ENCODE measurements around the gene CAMTA1.
A peak's percentile ranks its signal among the peaks of the same experiment; 100 is the strongest.

CAMTA1 gene

DNA sequence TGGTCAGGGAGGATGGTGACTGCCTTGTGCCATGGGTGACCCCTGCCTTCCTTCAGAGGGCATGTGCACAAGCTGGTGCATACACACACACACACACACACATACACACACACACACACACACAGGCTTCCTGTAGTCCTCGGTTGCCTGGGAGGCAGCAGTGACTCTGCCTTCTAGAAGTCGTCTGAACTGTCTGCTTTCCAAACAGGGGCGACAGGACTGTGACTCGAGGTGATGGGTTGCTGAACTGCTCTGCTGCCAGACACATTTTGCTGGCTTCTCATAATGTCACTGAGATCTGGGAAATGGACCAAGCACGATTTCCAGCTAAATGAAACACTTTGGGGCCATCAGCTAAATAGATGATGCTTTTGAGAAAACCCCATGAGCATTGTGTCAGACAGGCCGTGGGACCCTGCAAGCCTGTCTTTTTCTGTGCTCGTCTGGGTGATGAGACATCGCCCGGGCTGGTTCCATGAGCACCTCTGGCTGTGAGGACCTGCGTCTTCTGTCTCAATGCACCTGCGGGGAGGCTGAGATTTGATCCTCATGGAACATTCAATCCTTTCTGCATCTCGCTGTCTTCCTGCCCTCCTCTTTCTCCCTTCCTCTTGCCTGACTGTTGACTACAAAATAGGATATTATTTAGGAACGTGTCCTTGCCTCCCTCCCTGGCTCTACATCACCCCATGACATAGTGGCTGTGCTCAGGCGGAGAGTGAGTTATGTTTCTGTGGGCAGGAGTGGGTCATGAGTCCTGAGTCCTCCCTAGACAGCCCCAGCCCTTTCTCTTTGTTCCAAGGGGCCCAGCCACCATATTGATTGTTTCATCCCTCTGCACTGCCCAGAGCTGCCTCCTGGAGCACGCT, 436.8 kb downstream of the CAMTA1 start:
- ChIA-PET POLR2A (ENCODE audit: low non-redundant PET) (no interaction called here), CTCF (interaction anchor here (0.5 kb wide), 1 partner anchor 280 kb away, joined by 3 read pairs; no protein-coding TSS in a partner anchor)
- DNase-seq (ENCODE audit: low spot score) = no peak
- TF ChIP-seq, protein P1, sequence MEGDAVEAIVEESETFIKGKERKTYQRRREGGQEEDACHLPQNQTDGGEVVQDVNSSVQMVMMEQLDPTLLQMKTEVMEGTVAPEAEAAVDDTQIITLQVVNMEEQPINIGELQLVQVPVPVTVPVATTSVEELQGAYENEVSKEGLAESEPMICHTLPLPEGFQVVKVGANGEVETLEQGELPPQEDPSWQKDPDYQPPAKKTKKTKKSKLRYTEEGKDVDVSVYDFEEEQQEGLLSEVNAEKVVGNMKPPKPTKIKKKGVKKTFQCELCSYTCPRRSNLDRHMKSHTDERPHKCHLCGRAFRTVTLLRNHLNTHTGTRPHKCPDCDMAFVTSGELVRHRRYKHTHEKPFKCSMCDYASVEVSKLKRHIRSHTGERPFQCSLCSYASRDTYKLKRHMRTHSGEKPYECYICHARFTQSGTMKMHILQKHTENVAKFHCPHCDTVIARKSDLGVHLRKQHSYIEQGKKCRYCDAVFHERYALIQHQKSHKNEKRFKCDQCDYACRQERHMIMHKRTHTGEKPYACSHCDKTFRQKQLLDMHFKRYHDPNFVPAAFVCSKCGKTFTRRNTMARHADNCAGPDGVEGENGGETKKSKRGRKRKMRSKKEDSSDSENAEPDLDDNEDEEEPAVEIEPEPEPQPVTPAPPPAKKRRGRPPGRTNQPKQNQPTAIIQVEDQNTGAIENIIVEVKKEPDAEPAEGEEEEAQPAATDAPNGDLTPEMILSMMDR (conservative IDR thresholded peaks at IDR 0.05; ENCODE audit: low read depth) = no peak
- H3K27ac ChIP-seq = no peak overlapping the region

DNA sequence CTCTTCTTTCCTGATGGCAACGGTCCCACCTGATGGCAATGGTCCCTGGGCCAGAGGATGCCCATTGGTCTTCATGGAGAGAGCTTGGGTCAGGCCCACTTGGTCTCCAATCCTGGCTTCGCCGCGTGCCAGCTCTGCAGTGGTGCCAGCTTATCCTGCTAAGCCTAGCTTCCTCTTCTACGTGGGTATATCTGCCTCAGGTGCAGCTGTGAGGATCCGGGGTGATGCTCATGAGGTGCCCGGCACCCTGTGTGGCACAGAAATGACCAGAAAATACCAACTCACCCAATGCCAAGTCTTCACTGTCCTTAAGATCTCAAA, 437.4 kb downstream of the CAMTA1 start:
- H3K27ac ChIP-seq = no peak overlapping the region
- CTCF ChIA-PET = no interaction called here
- TF ChIP-seq, protein P1 (conservative IDR thresholded peaks at IDR 0.05; ENCODE audit: low read depth) = no peak
- DNase-seq (ENCODE audit: low spot score) = no peak
- POLR2A ChIA-PET (ENCODE audit: low non-redundant PET) = no interaction called here

DNA sequence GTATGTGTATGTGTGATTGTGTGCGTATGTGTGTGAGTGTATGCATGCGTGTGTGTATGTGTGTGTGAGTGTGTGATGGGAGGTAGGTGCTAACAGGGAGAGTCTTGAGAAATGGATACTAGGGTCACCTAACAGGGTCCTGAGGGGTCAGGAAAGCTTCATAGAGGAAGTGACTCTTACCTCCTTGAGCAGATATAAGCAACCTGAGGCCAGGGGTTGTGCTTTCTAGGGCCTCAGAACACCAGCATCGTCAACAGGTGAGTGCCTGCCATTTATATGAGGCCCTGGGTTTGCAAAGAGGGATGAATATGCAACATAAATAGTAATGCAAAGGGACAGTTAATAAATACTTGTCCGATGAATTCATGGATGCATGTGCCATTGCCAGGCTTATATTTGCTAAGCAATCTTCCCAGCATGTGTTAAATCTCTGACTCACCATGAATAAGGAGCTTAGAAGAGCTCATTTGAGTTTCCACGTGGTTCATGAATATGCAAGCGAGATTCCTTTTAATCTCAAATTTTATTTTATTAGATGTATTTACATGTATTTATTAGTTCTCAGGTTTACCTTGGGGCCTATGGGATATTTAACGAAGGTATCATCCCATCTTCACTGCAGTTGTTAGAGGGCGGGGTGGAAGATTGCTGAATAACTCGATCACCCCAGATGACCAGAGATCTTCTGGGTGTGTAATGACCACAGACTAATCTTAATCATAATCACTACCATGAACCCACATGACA, 438.3 kb downstream of the CAMTA1 start:
- TF ChIP-seq, protein P1 (conservative IDR thresholded peaks at IDR 0.05; ENCODE audit: low read depth) = no peak
- POLR2A ChIA-PET (ENCODE audit: low non-redundant PET) = no interaction called here
- DNase-seq (ENCODE audit: low spot score) = peak; percentile 77
- no peak overlapping the region for H3K27ac ChIP-seq
- CTCF ChIA-PET = no interaction called here

DNA sequence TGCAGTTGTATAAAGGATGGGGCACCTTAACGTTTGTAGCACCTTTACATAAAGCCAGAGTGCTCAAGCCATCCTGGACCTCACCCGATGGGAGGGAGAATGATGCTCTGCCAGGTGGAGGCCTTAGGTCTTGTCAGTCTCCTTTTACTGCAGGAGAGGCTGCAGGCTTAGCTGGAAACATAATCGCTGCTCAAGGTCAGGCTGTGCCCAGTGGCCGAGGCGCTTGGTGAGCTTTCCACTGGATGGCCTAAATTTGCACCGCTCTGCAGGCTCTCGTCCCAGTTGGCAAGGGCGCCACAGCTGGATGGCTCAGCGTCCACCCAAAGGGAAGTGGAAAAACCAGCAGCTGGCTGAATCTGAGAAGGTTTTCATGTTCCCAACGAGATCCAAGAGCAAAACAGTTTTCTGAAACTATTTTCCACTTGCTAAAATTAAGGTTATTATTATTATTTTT, 438.9 kb downstream of the CAMTA1 start:
- H3K27ac ChIP-seq = no peak overlapping the region
- ChIA-PET POLR2A (ENCODE audit: low non-redundant PET) (no interaction called here), CTCF (interaction anchor here (0.5 kb wide), 1 partner anchor 259 kb away, joined by 3 read pairs; no protein-coding TSS in a partner anchor)
- TF ChIP-seq, protein P1 (conservative IDR thresholded peaks at IDR 0.05; ENCODE audit: low read depth) = no peak
- DNase-seq (ENCODE audit: low spot score) = no peak

DNA sequence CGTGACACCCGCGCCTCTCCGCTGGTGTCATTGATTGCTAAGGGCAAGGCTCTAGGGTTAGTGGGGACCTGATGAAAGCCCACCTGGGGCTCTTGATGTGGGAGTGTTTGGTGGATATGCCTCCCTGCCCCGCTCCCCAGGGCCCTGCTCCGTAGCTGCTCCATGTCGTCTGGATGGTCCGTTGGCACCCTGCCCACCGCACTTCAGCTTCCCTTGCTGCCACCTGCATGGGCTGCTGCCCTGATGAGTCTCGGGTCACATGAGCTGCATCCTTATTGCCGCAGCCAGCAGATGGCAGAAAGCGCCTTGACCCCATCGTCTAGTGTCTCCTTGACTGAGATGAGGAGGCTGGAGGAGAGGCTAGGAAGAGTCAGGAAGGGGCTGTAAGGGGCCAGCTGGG, 439.4 kb downstream of the CAMTA1 start:
- no peak overlapping the region for H3K27ac ChIP-seq
- POLR2A ChIA-PET (ENCODE audit: low non-redundant PET) = no interaction called here
- CTCF ChIA-PET = interaction anchor here (0.5 to 0.6 kb wide), 2 partner anchors 259 to 471 kb away, joined by 3 read pairs; no protein-coding TSS in a partner anchor
- TF ChIP-seq, protein P1 (conservative IDR thresholded peaks at IDR 0.05; ENCODE audit: low read depth) = no peak
- DNase-seq (ENCODE audit: low spot score) = no peak

DNA sequence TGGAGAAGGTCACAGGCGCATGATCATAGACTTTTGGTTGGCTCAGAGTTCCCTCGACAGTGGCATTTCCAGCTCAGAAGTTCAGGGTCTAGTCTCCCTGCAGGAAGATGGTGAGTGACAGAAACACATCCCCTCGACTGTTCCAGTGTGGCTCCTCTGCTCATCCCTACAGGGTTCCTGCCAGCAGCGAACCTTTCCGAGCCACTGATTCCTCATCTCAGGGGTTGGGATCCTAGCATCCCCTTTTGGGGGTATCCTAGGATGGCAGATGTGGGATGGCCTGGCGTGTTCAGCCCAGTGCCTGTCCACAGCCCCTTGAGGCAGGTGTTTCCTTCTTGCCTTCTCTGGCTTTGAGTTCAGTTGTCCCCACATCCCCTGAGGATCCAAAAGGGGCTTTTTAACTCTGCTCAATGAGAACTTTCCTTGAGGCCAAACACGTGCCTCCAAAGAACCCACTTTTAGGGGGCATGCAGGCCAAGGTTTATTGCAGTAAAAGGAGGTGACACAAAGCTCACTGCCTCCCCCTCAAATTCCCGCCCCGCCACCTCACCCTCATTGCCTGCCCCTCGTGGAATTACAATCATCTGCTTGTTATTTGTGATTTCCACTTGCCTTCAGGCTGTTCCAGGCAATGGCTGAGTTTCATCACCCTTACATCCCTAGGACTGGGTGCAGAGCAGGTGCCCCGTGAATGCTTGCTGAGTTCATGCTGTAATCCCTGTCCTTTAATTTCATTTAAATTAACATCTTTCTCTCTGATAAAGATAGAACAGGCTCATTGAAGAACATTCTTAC, 440.7 kb downstream of the CAMTA1 start:
- ChIA-PET POLR2A (ENCODE audit: low non-redundant PET) (no interaction called here), CTCF (no interaction called here)
- DNase-seq (ENCODE audit: low spot score) = no peak
- TF ChIP-seq, protein P1 (conservative IDR thresholded peaks at IDR 0.05; ENCODE audit: low read depth) = no peak
- no peak overlapping the region for H3K27ac ChIP-seq
